Thyroid gland (tissue), 4 donors: ENCODE data around the gene NPC2. TPM values are rescaled to one million over a fixed set of nuclear protein-coding genes. Genes with fewer than 3 reads are reported as not detected.
"Not testable (repeated sequence)": the region's sequence is repeated elsewhere in the genome, so short reads cannot be mapped to it uniquely, and the experiment has no call there.

Experiments used
- DNase-seq, 2 donors: peaks; one replicate each; pipeline ENCODE4 v3.0.0-alpha.2; 2019
- H3K27ac ChIP-seq, 3 donors: fragments of 200-600 bp; sonication (generic); 1 replicate in 2 of 3; 2 replicates in 1 of 3; pipeline ENCODE4 v1.5.1; 2016 to 2019; ENCODE audit warnings: mild to moderate bottlenecking in 1 of 3, moderate library complexity in 1 of 3
- H3K27me3 ChIP-seq: fragments of 200-600 bp; sonication (generic); one replicate; pipeline ENCODE4 v1.5.1; 2019
- H3K36me3 ChIP-seq, 2 donors: fragments of 200-600 bp; sonication (generic); one replicate each; pipeline ENCODE4 v1.5.1; 2016 to 2019
- H3K4me1 ChIP-seq, 2 donors: fragments of 200-600 bp; sonication (generic); one replicate each; pipeline ENCODE4 v1.5.1; 2017 to 2019
- H3K4me3 ChIP-seq, 3 donors: fragments of 200-600 bp; sonication (generic); replicated peaks in 1 of 3; 1 replicate in 2 of 3; 2 replicates in 1 of 3; pipeline ENCODE4 v1.5.1; 2016; ENCODE audit warnings: mild to moderate bottlenecking in 1 of 3
- H3K9me3 ChIP-seq: fragments of 200-600 bp; sonication (generic); one replicate; pipeline ENCODE4 v1.5.1; 2017
- CTCF ChIP-seq, 6 experiments: fragments of 200-600 bp in 3 of 6; fragments of 450-650 bp in 3 of 6; sonication (generic) in 3 of 6; IDR thresholded peaks; one replicate each; pipeline ENCODE4 v1.5.1; 2016 to 2019; ENCODE audit warnings: antibody characterized with exemption in 6 of 6, mild to moderate bottlenecking in 2 of 6, inconsistent platforms in 1 of 6, moderate library complexity in 1 of 6
- POLR2A ChIP-seq, 2 donors: fragments of 450-650 bp; IDR thresholded peaks; one replicate each; pipeline ENCODE4 v1.6.1; 2017; ENCODE audit warnings: antibody characterized with exemption in 2 of 2, mild to moderate bottlenecking in 2 of 2, moderate library complexity in 1 of 2
- WGBS, 2 donors: methylation state at CpG; one replicate each; pipeline ENCODE4 v1.1.5; 2017; 5-methylcytosine and 5-hydroxymethylcytosine counted together
- intact Hi-C: fragments of 100-400 bp; cut with DNase I; formaldehyde crosslinking; loops from one replicate; pipeline ENCODE4 v1.15.1; 2023
- total RNA-seq, 4 donors: library from RNA; depleted of rRNA; stranded (reverse); fragments of >200 nt; gene quantifications; one replicate each; pipeline ENCODE4 v1.2.3, GENCODE V29; 2016

NPC2 gene
- total RNA-seq, 4 donors from 2014 or later = 583 to 1,617 (median 793) TPM

GRCh38 chr14:74538411-74539391 is 45.6 kb upstream of the NPC2 start:
- H3K27me3 ChIP-seq = no peaks in the 10 kb centered on the region
- H3K4me1 ChIP-seq = peaks cover 9 to 13% of the 10 kb centered on the region in 2 donors
- H3K4me3 ChIP-seq = no peak overlapping the region
- no peak for TF ChIP-seq CTCF (IDR thresholded peaks at IDR 0.05)
- TF ChIP-seq POLR2A (IDR thresholded peaks at IDR 0.05) = no peak
- H3K36me3 ChIP-seq = no peaks in the 10 kb centered on the region
- H3K9me3 ChIP-seq = no peaks in the 10 kb centered on the region
- no peak for DNase-seq
- H3K27ac ChIP-seq = peak overlapping the region; percentile 38 to 71 (median 54)
- intact Hi-C loops = no loop called here
- 80% methylated on average over 11 of the region's 11 CpGs for WGBS, 2 donors

GRCh38 chr14:74536336-74536735 is 43.2 kb upstream of the NPC2 start:
- WGBS, 2 donors = 91 to 100% methylated on average over 3 of the region's 3 CpGs
- DNase-seq, H3K36me3 ChIP-seq, H3K9me3 ChIP-seq, intact Hi-C loops, H3K27me3 ChIP-seq, H3K4me3 ChIP-seq: not testable (repeated sequence)
- Histone ChIP-seq H3K27ac (peak overlapping the region in 1 of 3 donors; percentile 71), H3K4me1 (peaks cover 17 to 27% of the 10 kb centered on the region in 2 donors)

- 80 to 87% methylated on average over 9 of the region's 10 CpGs for WGBS, 2 donors
- peak overlapping the region in 1 of 3 donors; percentile 71 for H3K27ac ChIP-seq
- no peaks in the 10 kb centered on the region for H3K36me3 ChIP-seq
- H3K9me3 ChIP-seq = no peaks in the 10 kb centered on the region
- no peak for DNase-seq
- no peaks in the 10 kb centered on the region for H3K27me3 ChIP-seq
- no peak overlapping the region for H3K4me3 ChIP-seq
- H3K4me1 ChIP-seq = peaks cover 17 to 29% of the 10 kb centered on the region in 2 donors
- intact Hi-C loops = no loop called here
- no peak for TF ChIP-seq POLR2A (IDR thresholded peaks at IDR 0.05)
These were observed 42.7 kb upstream of the NPC2 start for GRCh38 chr14:74535756-74536325.

GRCh38 chr14:74533576-74533975 is 40.5 kb upstream of the NPC2 start:
- H3K27ac ChIP-seq = no peak overlapping the region
- no peaks in the 10 kb centered on the region for H3K36me3 ChIP-seq
- H3K4me1 ChIP-seq = peaks cover 12 to 16% of the 10 kb centered on the region in 2 donors
- no peak for DNase-seq
- intact Hi-C loops = no loop called here
- no peaks in the 10 kb centered on the region for H3K27me3 ChIP-seq
- 84 to 89% methylated on average over 7 of the region's 7 CpGs for WGBS, 2 donors
- H3K9me3 ChIP-seq = no peaks in the 10 kb centered on the region
- H3K4me3 ChIP-seq = no peak overlapping the region
- TF ChIP-seq CTCF (IDR thresholded peaks at IDR 0.05) (no peak), POLR2A (IDR thresholded peaks at IDR 0.05) (no peak)

- Histone ChIP-seq H3K36me3 (no peaks in the 10 kb centered on the region), H3K4me1 (peaks cover 9 to 20% of the 10 kb centered on the region in 2 donors), H3K27me3 (no peaks in the 10 kb centered on the region), H3K27ac (peak overlapping the region in 2 of 3 donors; percentile 67 to 83), H3K4me3 (no peak overlapping the region), H3K9me3 (no peaks in the 10 kb centered on the region)
- DNase-seq = peak; percentile 46 to 53
- 84 to 85% methylated on average over 10 of the region's 10 CpGs for WGBS, 2 donors
- TF ChIP-seq CTCF (IDR thresholded peaks at IDR 0.05) = no peak
- no peak for TF ChIP-seq POLR2A (IDR thresholded peaks at IDR 0.05)
- intact Hi-C loops = no loop called here
These were observed 39.1 kb upstream of the NPC2 start for GRCh38 chr14:74532246-74532645.

GRCh38 chr14:74531467-74531866 is 38.4 kb upstream of the NPC2 start:
- WGBS, 2 donors = 50 to 93% methylated on average over 1 to 4 of the region's 5 CpGs
- H3K27ac ChIP-seq = peak overlapping the region; percentile 41 to 83 (median 67)
- peak; percentile 45 to 64 for DNase-seq
- peaks cover 14 to 24% of the 10 kb centered on the region in 2 donors for H3K4me1 ChIP-seq
- no peaks in the 10 kb centered on the region for H3K9me3 ChIP-seq
- intact Hi-C loops = no loop called here
- no peak overlapping the region for H3K4me3 ChIP-seq
- peak in 4 of 6 experiments; percentile 16 to 42 (median 33) for TF ChIP-seq CTCF (IDR thresholded peaks at IDR 0.05)
- no peak for TF ChIP-seq POLR2A (IDR thresholded peaks at IDR 0.05)
- H3K36me3 ChIP-seq = no peaks in the 10 kb centered on the region
- no peaks in the 10 kb centered on the region for H3K27me3 ChIP-seq
